Prostate gland (tissue), 2 donors: ENCODE measurements around the gene SMC1B. TPM values are rescaled to one million over a fixed set of nuclear protein-coding genes. Genes with fewer than 3 reads are reported as not detected.
"Not testable (repeated sequence)": the region's sequence is repeated elsewhere in the genome, so short reads cannot be mapped to it uniquely, and the experiment has no call there.

Source experiments
- DNase-seq: peaks from one replicate; pipeline ENCODE4 v3.0.0-alpha.2; 2019; ENCODE audit warnings: low spot score
- H3K27ac ChIP-seq, 2 donors: fragments of 200-600 bp; sonication (generic); 2 replicates each; pipeline ENCODE4 v1.5.1; 2017 to 2019
- H3K27me3 ChIP-seq: fragments of 200-600 bp; sonication (generic); replicated peaks from 2 replicates; pipeline ENCODE4 v1.5.1; 2019; ENCODE audit not compliant: insufficient read depth
- H3K36me3 ChIP-seq, 2 donors: fragments of 200-600 bp; sonication (generic); 1 replicate in 1 of 2; 2 replicates in 1 of 2; pipeline versions ENCODE4 v1.5.1 to v1.8.1; 2017 to 2019
- H3K4me1 ChIP-seq: fragments of 200-600 bp; sonication (generic); replicated peaks from 2 replicates; pipeline ENCODE4 v1.5.1; 2019
- H3K4me3 ChIP-seq, 2 donors: fragments of 200-600 bp; sonication (generic); 2 replicates each; pipeline ENCODE4 v1.5.1; 2017 to 2019
- H3K9me3 ChIP-seq: fragments of 200-600 bp; sonication (generic); 2 replicates; pipeline ENCODE4 v1.5.1; 2017
- POLR2A ChIP-seq: fragments of 450-650 bp; IDR thresholded peaks from one replicate; pipeline ENCODE4 v1.6.1; 2016; ENCODE audit warnings: antibody characterized with exemption, mild to moderate bottlenecking
- POLR2AphosphoS5 ChIP-seq: sonication (generic); formaldehyde crosslinking; IDR thresholded peaks from one replicate; pipeline ENCODE4 v1.6.1; 2017; ENCODE audit warnings: antibody characterized with exemption
- WGBS: methylation state at CpG from one replicate; pipeline ENCODE4 v1.1.5; 2018; 5-methylcytosine and 5-hydroxymethylcytosine counted together
- intact Hi-C: fragments of 100-400 bp; cut with DNase I; formaldehyde crosslinking; loops from one replicate; pipeline ENCODE4 v1.14.2; 2022
- total RNA-seq, 2 donors: library from RNA; depleted of rRNA; stranded (reverse); fragments of >200 nt; gene quantifications; one replicate each; pipeline ENCODE4 v1.1.0, GENCODE V29; 2016
- TF ChIP-seq, protein P1 (sequence below), 4 experiments: fragments of 200-600 bp in 2 of 4; fragments of 450-650 bp in 2 of 4; sonication (generic) in 2 of 4; IDR thresholded peaks; 1 replicate in 3 of 4; 2 replicates in 1 of 4; pipeline ENCODE4 v1.5.1; 2016 to 2019; ENCODE audit warnings: antibody characterized with exemption in 4 of 4, mild to moderate bottlenecking in 2 of 4, moderate library complexity in 2 of 4

Gene SMC1B
- total RNA-seq, 2 donors from 2014 or later, result 8.2 TPM; not detected in 1

- no peak for DNase-seq
- no peaks in the 10 kb centered on the region for H3K36me3 ChIP-seq
- intact Hi-C loops, result no loop called here
- no peaks in the 10 kb centered on the region for H3K4me1 ChIP-seq
- no peak overlapping the region for H3K27ac ChIP-seq
- no peaks in the 10 kb centered on the region for H3K9me3 ChIP-seq
- 61% methylated on average over 9 of the region's 9 CpGs for WGBS
- H3K27me3 ChIP-seq, result no peaks in the 10 kb centered on the region
- no peak overlapping the region for H3K4me3 ChIP-seq
- TF ChIP-seq, protein P1, sequence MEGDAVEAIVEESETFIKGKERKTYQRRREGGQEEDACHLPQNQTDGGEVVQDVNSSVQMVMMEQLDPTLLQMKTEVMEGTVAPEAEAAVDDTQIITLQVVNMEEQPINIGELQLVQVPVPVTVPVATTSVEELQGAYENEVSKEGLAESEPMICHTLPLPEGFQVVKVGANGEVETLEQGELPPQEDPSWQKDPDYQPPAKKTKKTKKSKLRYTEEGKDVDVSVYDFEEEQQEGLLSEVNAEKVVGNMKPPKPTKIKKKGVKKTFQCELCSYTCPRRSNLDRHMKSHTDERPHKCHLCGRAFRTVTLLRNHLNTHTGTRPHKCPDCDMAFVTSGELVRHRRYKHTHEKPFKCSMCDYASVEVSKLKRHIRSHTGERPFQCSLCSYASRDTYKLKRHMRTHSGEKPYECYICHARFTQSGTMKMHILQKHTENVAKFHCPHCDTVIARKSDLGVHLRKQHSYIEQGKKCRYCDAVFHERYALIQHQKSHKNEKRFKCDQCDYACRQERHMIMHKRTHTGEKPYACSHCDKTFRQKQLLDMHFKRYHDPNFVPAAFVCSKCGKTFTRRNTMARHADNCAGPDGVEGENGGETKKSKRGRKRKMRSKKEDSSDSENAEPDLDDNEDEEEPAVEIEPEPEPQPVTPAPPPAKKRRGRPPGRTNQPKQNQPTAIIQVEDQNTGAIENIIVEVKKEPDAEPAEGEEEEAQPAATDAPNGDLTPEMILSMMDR (IDR thresholded peaks at IDR 0.05), result no peak
- no peak for TF ChIP-seq POLR2AphosphoS5
- no peak for TF ChIP-seq POLR2A
These were observed 35.0 kb upstream of the SMC1B start for GRCh38 chr22:45448431-45448830.

DNA sequence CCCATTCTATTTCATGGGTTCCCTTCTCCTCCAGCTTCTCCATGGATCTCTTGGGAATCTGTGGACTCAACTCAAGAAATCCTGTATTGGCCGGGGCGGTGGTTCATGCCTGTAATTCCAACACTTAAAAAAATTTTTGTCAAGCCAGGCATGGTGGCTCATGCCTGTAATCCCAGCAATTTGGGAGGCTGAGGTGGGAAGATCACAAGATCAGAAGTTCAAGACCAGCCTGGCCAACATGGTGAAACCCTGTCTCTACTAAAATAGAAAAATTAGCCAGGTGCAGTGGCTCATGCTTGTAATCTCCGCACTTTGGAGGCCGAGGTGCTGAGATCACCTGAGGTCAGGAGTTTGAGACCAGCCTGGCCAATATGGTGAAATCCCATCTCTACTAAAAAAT is 34.2 kb upstream of the SMC1B start:
- H3K27ac ChIP-seq, H3K4me1 ChIP-seq, H3K36me3 ChIP-seq, intact Hi-C loops, H3K27me3 ChIP-seq, DNase-seq, H3K9me3 ChIP-seq, H3K4me3 ChIP-seq: not testable (repeated sequence)
- WGBS, result 91% methylated on average over 4 of the region's 4 CpGs

DNA sequence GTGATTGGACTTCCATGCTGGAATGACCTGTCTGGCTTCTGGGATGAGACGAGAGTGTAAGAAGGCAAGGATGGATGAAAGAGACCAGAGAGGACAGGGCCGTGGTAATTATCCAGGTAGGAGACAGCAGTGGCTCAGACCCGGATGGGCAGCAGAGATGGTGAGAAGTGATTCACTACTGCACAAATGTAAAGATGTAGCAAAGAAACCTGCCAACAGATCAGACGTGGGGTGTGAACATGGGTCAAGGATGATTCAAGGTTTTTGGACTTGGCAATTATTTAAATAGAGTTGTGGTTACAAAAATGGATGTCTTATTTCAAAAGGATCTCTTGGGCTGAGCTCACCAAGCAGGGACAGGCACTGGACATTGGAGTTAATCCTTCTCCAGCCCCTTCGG is 32.8 kb upstream of the SMC1B start:
- Histone ChIP-seq H3K4me1 (no peaks in the 10 kb centered on the region), H3K36me3 (no peaks in the 10 kb centered on the region), H3K9me3 (no peaks in the 10 kb centered on the region), H3K27me3 (no peaks in the 10 kb centered on the region), H3K4me3 (no peak overlapping the region), H3K27ac (no peak overlapping the region)
- 87% methylated on average over 5 of the region's 5 CpGs for WGBS
- TF ChIP-seq POLR2A, result no peak
- no peak for TF ChIP-seq POLR2AphosphoS5
- TF ChIP-seq, protein P1 (IDR thresholded peaks at IDR 0.05), result no peak
- DNase-seq, result no peak
- intact Hi-C loops, result no loop called here

DNA sequence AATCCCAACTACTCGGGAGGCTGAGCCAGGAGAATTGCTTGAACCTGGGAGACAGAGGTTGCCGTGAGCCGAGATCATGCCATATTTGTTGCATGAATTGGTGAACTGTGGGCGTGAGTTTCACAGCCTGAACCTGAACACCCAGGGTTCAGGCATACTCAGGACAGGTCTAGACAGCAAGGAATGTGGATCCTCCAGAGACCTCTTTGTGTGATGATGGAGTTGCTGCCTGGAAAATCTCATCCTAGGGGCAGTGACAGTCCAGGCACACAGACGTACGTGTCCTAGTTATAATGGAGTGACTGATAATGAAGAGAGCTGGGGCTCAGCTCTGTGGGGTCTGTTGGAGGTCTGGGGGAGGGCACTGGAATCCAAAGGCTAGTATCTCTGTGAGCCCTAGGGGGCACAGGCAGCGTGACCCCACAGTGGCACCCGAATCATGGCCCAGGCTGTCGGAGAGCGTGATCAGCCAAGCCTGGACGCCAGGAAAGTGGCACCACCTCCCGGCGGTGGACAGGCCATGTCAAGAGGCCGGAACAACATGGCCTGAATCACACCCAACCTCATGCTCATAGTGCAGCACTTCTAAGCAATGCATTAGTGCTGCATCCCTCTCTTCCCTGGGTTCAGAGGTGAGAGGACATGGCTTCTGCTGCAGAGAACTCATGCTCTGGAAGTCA is 31.8 kb upstream of the SMC1B start:
- H3K4me1 ChIP-seq, result no peaks in the 10 kb centered on the region
- WGBS, result 81% methylated on average over 14 of the region's 14 CpGs
- no peaks in the 10 kb centered on the region for H3K9me3 ChIP-seq
- H3K4me3 ChIP-seq, result no peak overlapping the region
- TF ChIP-seq, protein P1 (IDR thresholded peaks at IDR 0.05), result no peak
- TF ChIP-seq POLR2AphosphoS5, result no peak
- TF ChIP-seq POLR2A, result no peak
- H3K27ac ChIP-seq, result no peak overlapping the region
- H3K27me3 ChIP-seq, result no peaks in the 10 kb centered on the region
- H3K36me3 ChIP-seq, result no peaks in the 10 kb centered on the region
- intact Hi-C loops, result no loop called here
- DNase-seq, result no peak

- H3K9me3 ChIP-seq, result no peaks in the 10 kb centered on the region
- no peak overlapping the region for H3K4me3 ChIP-seq
- no peaks in the 10 kb centered on the region for H3K4me1 ChIP-seq
- no peak overlapping the region for H3K27ac ChIP-seq
- H3K36me3 ChIP-seq, result no peaks in the 10 kb centered on the region
- no peak for DNase-seq
- 76% methylated on average over 3 of the region's 3 CpGs for WGBS
- intact Hi-C loops, result no loop called here
- no peaks in the 10 kb centered on the region for H3K27me3 ChIP-seq
- TF ChIP-seq POLR2AphosphoS5 (no peak), POLR2A (no peak)
- TF ChIP-seq, protein P1 (IDR thresholded peaks at IDR 0.05), result no peak
These were observed 30.8 kb upstream of the SMC1B start for GRCh38 chr22:45444168-45444567.
